ENCODE data around the gene OR8D1.

OR8D1 gene

GRCh38 chr11:124313849-124314248, at the start of gene OR8D1:
Gene OR8D1, minus strand, starts transcription at chr11:124313949. Its CDS starts 3,183 bp downstream, at chr11:124310766.
- no peak for DNase-seq

- no peak for DNase-seq
Observed at GRCh38 chr11:124359566-124359965, 45.8 kb upstream of the OR8D1 start.

- DNase-seq = no peak
Observed at GRCh38 chr11:124346311-124346955, 32.7 kb upstream of the OR8D1 start.

GRCh38 chr11:124344346-124344745, 30.6 kb upstream of the OR8D1 start:
- no peak for DNase-seq

GRCh38 chr11:124340142-124340447, 26.3 kb upstream of the OR8D1 start:
- DNase-seq = no peak

GRCh38 chr11:124339396-124340141, 25.8 kb upstream of the OR8D1 start:
- DNase-seq = no peak

GRCh38 chr11:124331873-124332272, 18.1 kb upstream of the OR8D1 start:
- no peak for DNase-seq

- DNase-seq = no peak
Observed at GRCh38 chr11:124329787-124330478, 16.2 kb upstream of the OR8D1 start.

GRCh38 chr11:124327775-124328174, 14.0 kb upstream of the OR8D1 start:
- DNase-seq = no peak

- no peak for DNase-seq
Observed at GRCh38 chr11:124322356-124322755, 8.6 kb upstream of the OR8D1 start.

- DNase-seq = no peak
Observed at GRCh38 chr11:124320097-124320496, 6.3 kb upstream of the OR8D1 start, which contains the start of gene OR8D2. Gene OR8D2, minus strand, starts transcription at chr11:124320197. Its CDS starts 0 bp downstream, at chr11:124320197.

GRCh38 chr11:124315052-124315451, 1.3 kb upstream of the OR8D1 start:
- no peak for DNase-seq

- DNase-seq = no peak
Observed at GRCh38 chr11:124313131-124313530, 618 bp downstream of the OR8D1 start.

- no peak for DNase-seq
Observed at GRCh38 chr11:124311670-124312069, 2.1 kb downstream of the OR8D1 start.

GRCh38 chr11:124311269-124311668, 2.5 kb downstream of the OR8D1 start:
- DNase-seq = no peak

GRCh38 chr11:124310721-124311120, 3.0 kb downstream of the OR8D1 start:
- DNase-seq = no peak

- DNase-seq = no peak
Observed at GRCh38 chr11:124307093-124307492, 6.7 kb downstream of the OR8D1 start.

- DNase-seq = no peak
Observed at GRCh38 chr11:124302347-124303125, 11.2 kb downstream of the OR8D1 start.

GRCh38 chr11:124301548-124301947, 12.2 kb downstream of the OR8D1 start:
- DNase-seq = no peak

- no peak for DNase-seq
Observed at GRCh38 chr11:124297921-124298320, 15.8 kb downstream of the OR8D1 start.

- DNase-seq = no peak
Observed at GRCh38 chr11:124296016-124296415, 17.7 kb downstream of the OR8D1 start.

GRCh38 chr11:124294687-124295086, 19.1 kb downstream of the OR8D1 start:
- DNase-seq = no peak
